Epithelial cell of proximal tubule (primary cell): ENCODE results near the gene FBXW11. TPM values are rescaled to one million over a fixed set of nuclear protein-coding genes. Genes with fewer than 3 reads are reported as not detected.
"Not testable (repeated sequence)": the region's sequence is repeated elsewhere in the genome, so short reads cannot be mapped to it uniquely, and the experiment has no call there.

Experiments used
- DNase-seq: peaks from one replicate; pipeline ENCODE4 v3.0.0-alpha.2; 2011; ENCODE audit warnings: low read depth
- H3K4me3 ChIP-seq: 2 replicates; pipeline ENCODE4 v1.5.1; 2011; ENCODE audit warnings: low read depth, mild to moderate bottlenecking, low read length
- CTCF ChIP-seq: conservative IDR thresholded peaks from 2 replicates; pipeline ENCODE4 v1.5.1; 2012; ENCODE audit warnings: low read depth, mild to moderate bottlenecking, low read length
- total RNA-seq: library from RNA; depleted of rRNA; stranded (reverse); fragments of >200 nt; gene quantifications from 2 replicates; pipeline ENCODE4 v1.2.3, GENCODE V29; 2015

Gene FBXW11
- total RNA-seq, 1 donor from 2014 or later, result 42.8 TPM

- TF ChIP-seq CTCF, result no peak
- no peak for DNase-seq
- no peak overlapping the region for H3K4me3 ChIP-seq
Observed at GRCh38 chr5:171895081-171895480, 111.4 kb downstream of the FBXW11 start.

GRCh38 chr5:171893290-171893886, 113.0 kb downstream of the FBXW11 start:
- no peak for DNase-seq
- TF ChIP-seq CTCF, result no peak
- H3K4me3 ChIP-seq, result no peak overlapping the region

- no peak for DNase-seq
- H3K4me3 ChIP-seq, result no peak overlapping the region
- no peak for TF ChIP-seq CTCF
Observed at GRCh38 chr5:171891595-171891994, 114.8 kb downstream of the FBXW11 start.

- no peak for DNase-seq
- no peak overlapping the region for H3K4me3 ChIP-seq
- no peak for TF ChIP-seq CTCF
Observed at GRCh38 chr5:171891150-171891549, 115.3 kb downstream of the FBXW11 start.

GRCh38 chr5:171888051-171888481, 118.4 kb downstream of the FBXW11 start:
- no peak for TF ChIP-seq CTCF
- no peak for DNase-seq
- H3K4me3 ChIP-seq, result no peak overlapping the region

- DNase-seq, result not testable (repeated sequence)
Observed at GRCh38 chr5:171886037-171886436, 120.4 kb downstream of the FBXW11 start.

GRCh38 chr5:171882118-171882517, 124.3 kb downstream of the FBXW11 start:
- no peak for TF ChIP-seq CTCF
- no peak overlapping the region for H3K4me3 ChIP-seq
- DNase-seq, result no peak

More at GRCh38 chr5:171886037-171886436, 120.4 kb downstream of the FBXW11 start:
- H3K4me3 ChIP-seq, result not testable (repeated sequence)
